ENCODE results near the gene VWA8.

Gene VWA8

DNA sequence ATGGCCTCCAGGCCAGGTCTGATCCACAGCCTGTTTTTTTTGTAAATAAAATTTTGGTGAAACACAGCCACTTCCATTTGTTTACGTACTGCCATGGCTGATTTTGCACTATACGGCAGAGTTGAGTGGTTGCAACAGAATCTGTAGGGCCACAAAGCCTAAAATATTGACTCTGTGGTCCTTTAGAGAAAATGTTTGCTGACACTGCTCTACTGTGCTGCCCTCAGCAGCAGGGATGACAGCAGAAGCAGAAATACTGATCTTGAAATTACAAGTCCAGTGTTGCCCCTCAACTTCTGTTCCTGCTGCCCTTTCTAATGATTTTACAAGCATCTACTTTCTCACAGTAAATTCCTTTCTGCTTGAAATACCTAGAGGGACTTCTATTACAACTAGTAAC, 258.4 kb downstream of the VWA8 start:
- TF ChIP-seq, protein P1, sequence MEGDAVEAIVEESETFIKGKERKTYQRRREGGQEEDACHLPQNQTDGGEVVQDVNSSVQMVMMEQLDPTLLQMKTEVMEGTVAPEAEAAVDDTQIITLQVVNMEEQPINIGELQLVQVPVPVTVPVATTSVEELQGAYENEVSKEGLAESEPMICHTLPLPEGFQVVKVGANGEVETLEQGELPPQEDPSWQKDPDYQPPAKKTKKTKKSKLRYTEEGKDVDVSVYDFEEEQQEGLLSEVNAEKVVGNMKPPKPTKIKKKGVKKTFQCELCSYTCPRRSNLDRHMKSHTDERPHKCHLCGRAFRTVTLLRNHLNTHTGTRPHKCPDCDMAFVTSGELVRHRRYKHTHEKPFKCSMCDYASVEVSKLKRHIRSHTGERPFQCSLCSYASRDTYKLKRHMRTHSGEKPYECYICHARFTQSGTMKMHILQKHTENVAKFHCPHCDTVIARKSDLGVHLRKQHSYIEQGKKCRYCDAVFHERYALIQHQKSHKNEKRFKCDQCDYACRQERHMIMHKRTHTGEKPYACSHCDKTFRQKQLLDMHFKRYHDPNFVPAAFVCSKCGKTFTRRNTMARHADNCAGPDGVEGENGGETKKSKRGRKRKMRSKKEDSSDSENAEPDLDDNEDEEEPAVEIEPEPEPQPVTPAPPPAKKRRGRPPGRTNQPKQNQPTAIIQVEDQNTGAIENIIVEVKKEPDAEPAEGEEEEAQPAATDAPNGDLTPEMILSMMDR (IDR thresholded peaks at IDR 0.05; ENCODE audit: insufficient read depth, low read depth, low read length, missing control alignments), result no peak
- DNase-seq (ENCODE audit: low read depth), result no peak
- H3K4me3 ChIP-seq (ENCODE audit: low read length), result no peak overlapping the region

DNA sequence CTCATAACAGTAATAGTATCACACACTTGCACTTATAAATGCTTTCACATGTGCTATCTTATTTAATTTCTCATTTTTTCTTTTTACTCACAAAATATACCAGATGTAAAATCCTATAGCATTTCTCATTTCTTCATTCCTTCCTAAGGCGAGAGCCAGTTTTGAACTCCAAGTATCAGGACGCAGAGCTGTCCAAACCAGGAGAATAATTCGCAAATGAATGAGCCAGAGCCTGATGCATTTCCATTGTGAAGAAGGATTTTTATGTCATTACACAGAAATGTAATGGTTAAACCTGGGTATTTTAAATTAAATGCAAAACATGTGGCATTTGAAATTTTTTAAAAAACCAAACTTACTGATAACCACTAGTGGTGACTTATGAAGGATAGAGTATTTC, 259.2 kb downstream of the VWA8 start:
- DNase-seq (ENCODE audit: low read depth), result no peak
- TF ChIP-seq, protein P1 (IDR thresholded peaks at IDR 0.05; ENCODE audit: insufficient read depth, low read depth, low read length, missing control alignments), result no peak

DNA sequence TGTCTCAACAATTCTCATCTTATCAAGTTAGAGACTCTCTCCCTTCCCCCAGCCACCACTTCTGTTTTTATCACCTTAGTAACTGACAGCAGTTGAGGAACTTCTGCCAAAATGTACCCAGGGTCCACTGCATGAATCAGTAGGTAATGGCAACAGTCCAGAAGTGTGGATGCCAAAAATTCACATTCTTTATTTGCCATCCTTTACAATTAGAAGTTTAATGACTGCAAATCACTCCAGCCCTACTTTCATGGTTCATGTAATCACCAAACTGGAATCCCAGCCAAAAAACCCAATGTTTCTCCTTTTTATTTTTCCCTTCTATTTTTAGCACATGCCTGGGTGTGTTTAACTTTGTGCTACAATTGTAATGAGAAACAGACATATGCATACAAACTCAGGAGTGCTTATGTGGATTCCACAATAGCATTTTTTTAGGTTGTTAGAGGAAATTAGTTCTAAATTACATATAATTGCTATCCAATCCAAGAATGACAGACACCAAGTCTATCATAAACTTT, 260.1 kb downstream of the VWA8 start:
- TF ChIP-seq, protein P1 (IDR thresholded peaks at IDR 0.05; ENCODE audit: insufficient read depth, low read depth, low read length, missing control alignments), result no peak
- peak; percentile 10 for DNase-seq (ENCODE audit: low read depth)

More for the DNA sequence above, 259.2 kb downstream of the VWA8 start:
- H3K4me3 ChIP-seq (ENCODE audit: low read length), result no peak overlapping the region

DNA sequence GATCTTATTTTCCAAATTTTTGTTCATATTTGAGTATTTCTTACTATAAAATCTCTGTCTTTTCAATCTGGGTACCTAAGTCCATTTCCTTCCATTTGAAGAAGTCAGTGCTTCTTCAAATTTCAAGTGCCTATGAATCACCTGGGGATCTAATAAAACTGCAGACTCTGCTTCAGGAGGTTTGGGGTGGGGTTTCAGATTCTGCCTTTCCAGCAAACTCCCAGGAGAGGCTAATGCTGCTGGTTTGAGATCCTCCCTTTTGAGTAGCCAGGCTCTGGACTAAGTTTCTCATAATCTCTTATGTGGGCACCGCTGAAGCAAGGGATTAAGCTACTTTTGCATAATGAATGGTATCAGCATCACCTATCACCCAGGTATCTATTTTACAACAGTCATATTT, 261.1 kb downstream of the VWA8 start:
- no peak overlapping the region for H3K4me3 ChIP-seq (ENCODE audit: low read length)
- TF ChIP-seq, protein P1 (IDR thresholded peaks at IDR 0.05; ENCODE audit: insufficient read depth, low read depth, low read length, missing control alignments), result no peak
- no peak for DNase-seq (ENCODE audit: low read depth)

More for the DNA sequence above, 260.1 kb downstream of the VWA8 start:
- no peak overlapping the region for H3K4me3 ChIP-seq (ENCODE audit: low read length)

DNA sequence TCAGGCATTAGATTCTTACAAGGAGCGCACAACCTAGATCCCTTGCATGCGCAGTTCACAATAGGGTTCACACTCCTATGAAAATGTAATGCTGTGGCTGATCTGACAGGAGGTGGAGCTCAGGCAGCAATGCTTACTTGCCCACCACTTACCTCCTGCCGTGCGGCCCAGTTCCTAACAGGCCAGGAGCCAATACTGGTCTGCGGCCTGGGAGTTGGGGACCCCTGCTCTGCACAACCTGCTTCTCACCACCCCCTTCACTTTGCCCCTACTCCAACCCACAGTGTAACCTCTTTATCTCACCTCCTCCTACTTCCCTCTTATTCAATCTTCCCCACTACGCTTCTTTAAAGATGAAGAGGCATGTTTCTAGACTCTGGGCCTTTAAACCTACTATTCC, 263.3 kb downstream of the VWA8 start:
- no peak overlapping the region for H3K4me3 ChIP-seq (ENCODE audit: low read length)
- DNase-seq (ENCODE audit: low read depth), result no peak
- TF ChIP-seq, protein P1 (IDR thresholded peaks at IDR 0.05; ENCODE audit: insufficient read depth, low read depth, low read length, missing control alignments), result no peak

DNA sequence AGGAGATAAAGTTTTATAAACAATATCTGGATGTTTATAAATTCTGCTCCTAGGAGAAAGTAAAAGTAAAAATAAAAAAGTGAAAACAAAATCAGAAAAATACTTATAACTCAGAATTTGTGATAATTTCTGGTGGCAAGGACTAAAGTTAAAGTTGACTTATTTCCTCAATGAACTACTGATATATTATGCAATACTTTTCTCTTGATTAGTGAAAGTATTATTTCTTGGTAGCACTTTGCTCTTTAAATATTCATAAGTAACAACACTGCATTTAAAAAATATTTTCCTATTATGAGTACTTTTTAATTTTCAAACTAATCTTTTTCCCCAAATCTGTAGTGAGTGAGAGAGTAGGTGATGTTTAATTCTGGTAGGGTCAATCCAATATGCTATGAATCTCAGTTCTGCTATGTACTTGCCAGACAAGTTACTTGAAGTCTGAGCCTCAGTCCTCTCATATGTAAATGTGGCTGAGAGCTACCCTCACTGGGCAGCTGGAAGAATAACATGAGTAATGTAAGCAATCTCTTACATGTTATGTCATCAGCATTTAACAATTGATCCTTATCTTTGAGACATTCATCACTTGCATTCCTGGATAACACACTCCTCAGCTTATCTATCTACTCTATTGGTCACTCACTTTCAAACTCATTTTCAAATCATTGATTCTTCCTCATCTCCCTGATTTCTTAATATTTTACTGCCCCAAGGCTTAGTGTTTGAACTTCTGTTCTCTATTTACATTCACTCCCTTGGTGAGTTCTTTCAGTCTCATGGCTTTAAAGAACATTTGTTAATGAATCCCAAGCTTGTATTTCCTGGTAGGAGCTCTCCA, 264.5 kb downstream of the VWA8 start:
- DNase-seq (ENCODE audit: low read depth), result peak; percentile 94

More for the DNA sequence above, 264.5 kb downstream of the VWA8 start:
- TF ChIP-seq, protein P1 (IDR thresholded peaks at IDR 0.05; ENCODE audit: insufficient read depth, low read depth, low read length, missing control alignments), result no peak
- H3K4me3 ChIP-seq (ENCODE audit: low read length), result no peak overlapping the region
